ENCODE measurements around the gene SLPI.
A peak's percentile ranks its signal among the peaks of the same experiment; 100 is the strongest.

The SLPI gene, protein sequence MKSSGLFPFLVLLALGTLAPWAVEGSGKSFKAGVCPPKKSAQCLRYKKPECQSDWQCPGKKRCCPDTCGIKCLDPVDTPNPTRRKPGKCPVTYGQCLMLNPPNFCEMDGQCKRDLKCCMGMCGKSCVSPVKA

DNA sequence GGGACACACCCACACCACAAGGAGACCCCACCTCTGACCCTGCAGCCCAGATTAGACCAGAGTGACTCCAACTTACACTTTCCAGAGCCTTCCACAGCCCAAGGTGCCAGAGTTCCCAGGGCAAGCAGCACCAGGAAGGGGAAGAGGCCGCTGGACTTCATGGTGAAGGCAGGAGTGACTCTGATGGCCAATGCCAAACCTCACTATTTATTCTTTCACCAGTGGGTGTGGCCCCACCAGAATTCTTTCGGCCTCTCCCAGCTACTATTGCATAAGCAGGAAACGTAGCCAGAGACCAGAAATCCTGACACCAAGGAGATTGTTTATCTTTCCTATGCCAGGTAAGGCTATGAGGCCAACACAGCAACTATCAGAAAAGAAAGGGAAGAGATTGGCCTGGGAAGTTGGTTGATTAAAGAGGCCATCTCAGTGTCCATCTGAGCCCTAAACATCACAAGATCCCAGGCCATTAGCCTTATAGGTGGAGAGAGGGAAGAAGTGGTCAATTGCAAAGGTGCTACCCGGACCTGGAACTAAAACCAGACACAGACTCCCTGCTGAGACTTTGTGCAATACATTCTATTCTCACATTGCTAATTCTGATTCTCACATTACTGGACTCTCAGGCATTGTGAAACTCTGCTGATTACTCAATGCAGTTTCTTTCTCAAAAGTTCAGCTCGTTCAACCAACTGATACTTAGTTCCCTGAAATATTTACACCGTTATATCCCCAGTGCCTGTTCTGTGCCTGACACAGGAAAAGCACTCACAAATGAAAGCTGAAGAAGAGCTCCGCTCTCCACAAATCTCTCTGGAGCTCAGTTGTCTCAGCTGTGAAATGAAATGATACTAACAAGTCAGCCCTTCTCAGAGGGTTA lies at the start of gene SLPI:
Gene SLPI, minus strand, starts transcription at position 182 of the 880 bp plus-strand sequence. Its CDS starts 21 bp downstream, at position 161.
- peak; percentile 90 for DNase-seq

DNA sequence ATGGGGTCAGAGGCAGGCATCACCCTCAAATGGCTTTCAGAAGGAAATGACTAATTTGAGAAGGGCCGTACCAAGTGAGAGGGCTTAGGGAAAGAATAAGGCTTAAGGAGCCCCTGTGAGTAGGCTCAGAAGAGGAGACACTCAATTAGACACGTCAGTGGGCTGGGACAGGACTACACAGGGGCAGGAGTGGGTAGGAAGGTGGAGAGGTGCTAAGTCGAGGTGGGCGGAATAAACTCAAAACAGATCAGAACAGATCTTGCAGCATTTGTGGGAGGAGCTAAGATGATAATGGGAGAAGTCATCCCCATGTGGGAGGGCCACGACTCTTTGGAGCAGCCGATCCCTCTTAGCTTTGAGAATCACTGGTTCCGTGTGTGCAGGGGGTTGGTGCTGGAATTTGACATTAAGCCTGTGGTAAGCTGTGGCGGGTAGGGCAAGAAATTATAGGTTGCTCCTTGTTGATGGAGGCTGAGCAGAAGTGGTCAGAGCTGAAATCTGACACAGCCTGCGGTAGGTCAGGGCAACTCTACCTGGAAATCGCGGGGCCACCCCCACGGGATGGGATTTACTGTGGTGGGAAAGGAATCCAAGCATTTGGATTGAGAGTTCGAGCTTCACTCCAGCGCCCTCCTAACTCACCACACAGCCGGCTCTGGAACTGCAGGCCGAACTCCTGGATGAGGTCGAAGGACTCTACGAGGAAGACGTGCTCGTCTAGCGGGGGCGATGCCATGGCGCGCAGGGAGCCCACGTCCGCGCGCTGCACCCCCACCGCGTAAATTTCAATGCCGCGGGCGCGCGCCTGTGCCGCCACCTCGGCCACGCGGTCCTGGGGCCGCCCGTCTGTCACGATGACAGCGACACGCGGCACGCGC lies 49.5 kb upstream of the SLPI start:
- DNase-seq = no peak

DNA sequence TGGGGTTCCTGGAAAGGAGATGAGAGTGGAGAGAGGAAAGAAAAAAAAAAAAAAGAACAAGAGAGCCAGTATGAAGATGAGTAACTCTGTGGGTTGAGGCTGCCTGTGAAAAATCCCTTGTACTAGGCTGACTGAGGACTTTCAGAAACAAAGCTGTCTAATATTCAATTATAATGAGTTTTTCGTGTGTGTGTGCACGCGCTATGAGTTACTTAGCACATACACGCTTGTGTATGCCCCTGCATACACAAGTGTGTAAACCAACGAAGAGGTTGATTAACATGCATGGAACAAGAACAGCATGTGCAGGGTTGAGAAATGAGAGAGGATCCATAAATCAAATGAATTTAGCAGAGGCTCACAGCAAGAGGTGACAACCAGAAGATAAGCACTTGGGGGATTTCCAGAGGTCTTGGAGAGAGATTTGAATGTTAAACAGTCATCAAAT lies 47.5 kb upstream of the SLPI start:
- no peak for DNase-seq

DNA sequence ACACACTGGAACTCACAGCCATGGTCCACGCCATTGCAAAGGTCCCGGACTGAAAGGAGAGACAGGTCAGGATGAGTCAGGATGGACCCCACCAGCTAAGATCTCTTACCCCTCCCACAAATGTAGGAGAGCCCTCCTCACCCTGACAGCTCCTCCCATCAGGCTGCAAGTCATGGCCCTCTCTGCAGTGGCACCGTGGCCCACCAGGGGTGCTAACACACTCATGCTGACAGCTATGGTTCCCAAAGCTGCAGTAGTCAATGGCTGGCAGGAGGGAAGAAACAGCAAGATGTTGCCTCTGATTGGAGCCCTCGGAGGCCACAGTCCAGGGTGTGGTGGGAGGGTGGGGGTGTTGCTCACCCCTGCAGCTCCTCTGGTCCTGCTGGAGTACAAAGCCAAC lies 46.6 kb upstream of the SLPI start:
- peak; percentile 34 for DNase-seq

DNA sequence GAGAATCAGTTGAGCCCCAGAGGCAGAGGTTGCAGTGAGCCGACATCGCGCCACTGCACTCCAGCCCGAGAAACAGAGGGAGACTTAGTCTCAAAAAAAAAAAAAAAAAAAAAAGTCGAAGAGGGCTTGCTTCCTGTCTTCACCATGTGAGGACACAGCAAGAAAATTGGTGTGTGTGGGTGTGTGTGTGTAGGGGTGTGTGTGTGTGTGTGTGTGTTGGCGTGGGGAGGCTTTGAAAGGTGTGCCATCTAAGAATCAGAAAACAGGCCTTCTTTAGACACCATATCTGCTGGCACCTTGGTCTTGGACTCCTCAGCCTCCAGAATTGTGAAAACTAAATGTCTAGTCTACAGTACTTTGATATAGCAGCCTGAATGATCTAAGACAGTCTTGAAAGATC lies 45.4 kb upstream of the SLPI start:
- DNase-seq = no peak

DNA sequence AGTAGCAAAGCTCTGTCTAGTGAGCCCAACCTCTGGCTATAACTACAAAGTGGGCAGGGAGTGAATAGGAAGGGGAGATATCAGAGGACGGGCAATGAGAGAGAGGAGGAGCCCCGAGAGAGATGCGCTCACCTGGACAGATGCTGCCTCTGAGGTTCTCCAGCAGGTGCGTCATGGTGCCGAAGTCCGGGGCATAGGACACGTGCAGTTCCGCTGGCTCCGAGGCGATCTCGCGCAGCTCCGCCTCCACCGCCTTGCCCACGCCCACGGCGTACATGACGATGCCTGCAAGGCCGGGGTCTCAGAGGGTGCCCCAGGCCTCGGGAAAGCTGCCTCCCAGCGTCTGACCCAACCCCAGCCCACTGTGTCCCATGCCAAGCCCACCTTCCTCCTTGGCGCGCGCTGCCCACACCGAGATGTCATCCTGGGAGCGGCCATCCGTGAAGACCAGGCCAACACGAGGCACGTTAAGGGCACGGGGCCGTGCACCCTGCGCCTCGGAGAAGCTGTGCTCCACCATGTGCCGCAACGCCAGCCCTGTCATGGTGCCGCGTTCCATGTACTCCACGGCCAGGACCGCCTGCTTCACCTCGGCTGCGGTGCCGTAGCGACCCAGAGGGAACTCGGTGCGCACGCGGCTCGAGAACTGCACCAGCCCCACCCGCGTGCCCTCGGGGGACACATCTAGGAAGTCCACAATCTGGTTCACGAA lies 43.6 kb upstream of the SLPI start:
- no peak for DNase-seq

DNA sequence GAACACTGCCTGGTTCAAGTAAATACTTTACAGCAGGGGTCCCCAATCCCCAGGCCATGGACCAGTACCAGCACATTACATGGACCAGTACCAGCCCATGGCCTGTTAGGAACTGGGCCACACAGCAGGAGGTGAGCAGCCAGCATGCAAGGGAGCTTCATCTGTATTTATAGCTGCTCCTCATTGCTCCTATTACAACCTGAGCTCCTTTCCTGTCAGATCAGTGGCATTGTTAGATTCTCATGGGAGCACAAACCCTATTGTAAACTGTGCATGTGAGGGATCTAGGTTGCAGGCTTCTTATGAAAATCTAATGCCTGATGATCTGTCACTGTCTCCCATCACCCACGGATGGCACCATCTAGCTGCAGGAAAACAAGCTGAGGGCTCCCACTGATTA lies 40.3 kb upstream of the SLPI start:
- DNase-seq = no peak

DNA sequence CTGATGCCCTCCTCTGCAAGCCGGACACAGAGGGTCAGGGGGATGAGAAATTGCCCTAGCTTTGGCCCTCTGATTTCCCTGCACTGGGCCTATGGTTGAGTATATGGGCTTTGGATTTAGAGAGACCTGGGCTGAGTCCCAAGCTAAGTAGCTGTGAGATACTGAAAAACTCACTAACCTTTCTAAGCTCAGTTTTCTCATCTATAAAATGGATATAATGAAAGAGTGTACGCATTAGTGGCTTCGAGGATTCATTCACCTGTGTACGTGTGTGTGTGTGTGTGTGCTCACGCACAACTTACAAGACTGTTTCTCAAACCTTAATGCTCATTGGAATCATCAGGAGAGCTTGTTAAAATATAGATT lies 39.6 kb upstream of the SLPI start:
- DNase-seq = no peak

DNA sequence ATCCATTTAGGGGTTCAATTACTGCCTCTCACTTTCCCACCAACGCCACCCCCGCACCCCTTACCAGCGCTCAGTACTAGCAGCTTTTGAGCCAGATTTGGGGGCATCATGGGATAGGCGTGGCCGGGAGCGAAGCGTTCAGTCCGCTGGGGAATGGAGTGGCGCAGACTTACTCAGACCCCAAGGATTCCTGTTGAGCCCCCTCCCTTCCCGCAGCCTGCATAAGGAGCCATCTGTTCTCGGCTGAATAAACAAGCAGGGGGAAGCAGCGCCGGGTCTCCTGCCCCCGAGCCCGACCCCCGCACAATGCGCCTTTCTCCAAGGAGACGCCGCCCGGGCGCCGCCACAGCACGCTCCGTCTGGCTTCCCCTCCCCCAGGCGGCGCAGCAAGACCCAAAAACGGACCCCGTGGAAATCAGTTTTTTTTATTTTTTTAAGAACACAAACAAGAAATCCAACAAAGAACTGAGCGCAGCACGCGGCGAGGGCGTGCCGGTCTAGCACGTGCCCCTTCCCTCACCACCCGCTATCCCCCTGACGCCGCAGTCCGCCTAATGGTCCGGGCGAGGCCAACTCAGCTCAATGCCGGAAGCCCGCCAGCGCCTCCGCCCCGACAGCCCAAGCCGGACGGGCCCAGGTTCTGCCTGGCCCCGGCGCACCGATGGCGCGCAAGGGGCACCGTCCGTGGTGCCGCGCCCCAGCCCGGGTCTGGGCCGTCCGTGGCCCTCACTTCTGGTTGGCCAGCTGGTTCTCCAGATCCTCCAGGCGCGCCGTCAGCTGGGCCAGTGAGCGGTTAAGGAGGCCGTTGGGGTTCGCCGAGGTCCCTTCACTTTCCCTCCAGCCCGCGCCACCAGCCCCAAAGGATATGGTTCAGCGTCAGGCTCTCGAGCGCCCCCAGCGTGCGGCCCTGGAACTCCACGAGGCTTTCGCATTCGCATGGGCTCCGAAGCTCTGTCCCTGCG lies 39.0 kb upstream of the SLPI start:
- peak; percentile 91 for DNase-seq

DNA sequence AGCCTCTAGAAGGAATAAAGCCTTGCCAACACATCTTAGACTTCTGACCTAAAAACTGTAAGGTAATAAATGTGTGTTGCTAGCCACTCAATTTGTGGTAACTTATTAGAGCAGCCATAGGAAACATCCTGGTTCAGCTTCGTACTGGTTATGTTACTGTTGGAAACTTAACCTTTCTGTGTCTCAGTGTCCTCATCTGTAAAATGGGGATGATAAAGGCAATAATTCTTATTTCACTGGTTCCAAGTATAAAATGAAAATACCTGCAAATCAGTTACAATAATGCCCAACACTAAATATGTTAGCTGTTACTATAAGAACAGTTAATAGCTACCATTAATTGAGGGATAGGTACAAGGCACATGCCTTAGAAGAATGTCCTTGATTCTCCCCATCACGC lies 38.0 kb upstream of the SLPI start:
- DNase-seq = no peak

DNA sequence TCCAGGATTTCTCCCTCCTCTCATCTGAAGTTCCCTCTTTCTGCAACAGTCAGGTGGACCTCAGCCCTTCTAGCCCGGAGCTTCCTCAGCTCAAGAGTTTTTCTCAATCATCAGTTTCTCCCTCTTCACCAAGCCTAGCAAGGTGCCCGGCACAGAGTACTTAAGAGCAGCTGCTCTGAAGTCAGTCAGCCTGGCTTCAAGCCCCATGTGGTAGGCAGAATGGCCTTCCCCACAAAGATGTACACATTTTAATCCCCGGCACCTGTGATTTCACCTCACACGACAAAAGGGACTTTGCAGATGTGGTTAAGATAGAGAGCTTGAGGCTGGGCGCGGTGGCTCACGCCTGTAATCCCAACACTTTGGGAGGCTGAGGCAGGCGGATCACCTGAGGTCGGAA lies 37.2 kb upstream of the SLPI start:
- DNase-seq = no peak

DNA sequence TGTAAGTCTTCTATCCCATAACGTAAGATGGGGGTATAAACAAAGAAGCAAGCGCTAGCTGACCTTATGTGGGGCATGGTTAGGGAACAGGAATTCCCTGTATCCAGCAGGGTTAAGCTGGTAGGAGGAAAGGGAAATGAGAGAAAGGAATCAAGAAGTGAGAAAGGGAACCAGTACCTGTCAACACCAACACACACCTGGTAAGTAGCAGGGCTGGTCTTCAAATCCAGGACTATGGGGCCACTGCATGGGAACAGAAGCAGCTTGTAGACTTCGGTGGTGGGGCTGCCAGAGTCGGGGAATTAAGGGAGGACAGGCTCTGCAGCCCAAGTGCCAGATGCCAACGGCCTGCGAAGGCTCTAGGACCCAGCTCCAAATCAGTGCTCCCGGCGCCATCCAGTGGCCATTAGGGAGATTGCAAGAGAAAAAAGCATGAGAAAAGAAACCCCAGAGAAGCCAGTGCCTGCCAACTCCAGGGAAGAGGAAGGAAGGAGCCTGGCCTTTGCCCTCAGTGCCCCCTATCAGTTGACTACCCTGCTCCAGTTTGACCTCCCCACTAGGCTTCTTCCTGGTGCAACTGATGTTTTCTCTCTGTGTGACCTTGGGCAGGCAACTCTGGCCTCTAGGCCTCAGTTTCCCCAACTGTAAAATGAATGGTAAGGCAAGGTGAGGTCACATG lies 36.5 kb upstream of the SLPI start:
- peak; percentile 87 for DNase-seq

DNA sequence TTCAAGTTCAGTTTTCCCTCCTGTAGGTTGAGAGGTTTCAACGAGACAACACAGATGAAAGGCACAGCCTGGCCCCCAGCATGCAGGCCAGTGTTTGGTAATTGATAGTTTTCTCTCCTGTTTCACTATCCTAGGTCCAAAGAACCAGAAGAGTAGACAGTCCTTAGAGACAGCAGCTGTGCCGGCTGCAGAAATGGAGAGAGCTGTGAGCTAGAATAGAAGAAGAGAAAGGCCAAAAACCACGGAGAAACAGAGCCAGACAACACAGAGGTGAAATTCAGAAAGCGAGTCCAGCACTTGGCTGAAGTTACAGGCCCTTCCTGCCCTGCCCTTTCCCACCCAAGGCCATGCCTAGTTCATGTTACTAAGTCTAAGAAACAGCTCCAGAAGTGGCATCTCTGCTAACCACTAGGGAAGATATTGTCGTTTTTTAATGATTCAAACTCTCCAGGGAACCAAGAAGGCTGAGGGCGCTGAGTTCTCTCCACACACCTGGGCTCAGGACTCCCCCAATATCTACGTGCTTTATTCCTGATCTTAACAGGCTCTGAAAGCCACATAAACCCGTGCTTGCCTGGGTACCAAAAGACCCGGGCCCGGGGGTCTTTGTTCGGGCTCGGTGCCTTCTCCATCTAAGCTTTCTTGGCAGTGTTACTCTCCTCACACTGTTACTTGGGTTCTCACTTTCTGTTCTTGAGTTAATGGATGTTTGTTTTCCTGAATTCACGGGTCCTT lies 35.7 kb upstream of the SLPI start:
- no peak for DNase-seq

DNA sequence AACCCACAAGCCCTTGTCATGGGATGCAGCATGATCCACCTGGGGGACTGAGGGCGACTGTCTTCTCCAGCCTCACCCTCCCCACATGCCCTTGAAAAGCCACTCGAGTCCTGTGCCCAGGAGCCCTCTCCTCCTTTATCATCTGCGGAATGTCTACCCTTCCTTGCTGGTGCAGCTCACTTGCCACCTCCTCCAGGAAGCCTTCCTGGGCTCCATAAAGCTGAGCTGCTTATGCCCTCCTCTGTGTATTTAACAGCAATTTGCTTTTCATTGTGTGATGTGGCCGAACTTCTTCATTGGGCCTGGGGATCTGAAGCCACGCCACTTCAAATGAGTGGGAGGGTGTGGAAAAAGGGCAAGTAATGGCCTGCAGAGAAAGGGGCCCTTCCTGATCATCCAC lies 34.5 kb upstream of the SLPI start:
- DNase-seq = no peak

DNA sequence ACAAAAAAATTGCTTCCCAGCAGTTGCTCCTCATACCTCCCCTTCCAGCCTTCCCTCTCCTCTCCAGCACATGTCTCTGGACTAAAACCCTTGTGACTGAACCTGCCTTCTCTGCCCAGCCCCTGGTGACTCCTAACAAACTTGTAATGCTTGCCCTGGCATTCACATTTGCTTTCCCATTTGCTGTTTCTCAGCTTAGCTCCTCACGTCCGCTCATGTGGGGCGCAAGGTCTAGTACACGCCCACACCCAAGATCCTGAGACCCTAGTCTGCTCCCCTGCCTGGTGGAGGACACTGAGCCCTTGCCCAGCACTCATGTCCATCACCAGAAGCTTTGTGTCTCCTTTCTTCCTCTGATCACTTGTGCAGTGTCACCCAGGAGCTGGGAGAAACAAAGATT lies 34.0 kb upstream of the SLPI start:
- DNase-seq = no peak

DNA sequence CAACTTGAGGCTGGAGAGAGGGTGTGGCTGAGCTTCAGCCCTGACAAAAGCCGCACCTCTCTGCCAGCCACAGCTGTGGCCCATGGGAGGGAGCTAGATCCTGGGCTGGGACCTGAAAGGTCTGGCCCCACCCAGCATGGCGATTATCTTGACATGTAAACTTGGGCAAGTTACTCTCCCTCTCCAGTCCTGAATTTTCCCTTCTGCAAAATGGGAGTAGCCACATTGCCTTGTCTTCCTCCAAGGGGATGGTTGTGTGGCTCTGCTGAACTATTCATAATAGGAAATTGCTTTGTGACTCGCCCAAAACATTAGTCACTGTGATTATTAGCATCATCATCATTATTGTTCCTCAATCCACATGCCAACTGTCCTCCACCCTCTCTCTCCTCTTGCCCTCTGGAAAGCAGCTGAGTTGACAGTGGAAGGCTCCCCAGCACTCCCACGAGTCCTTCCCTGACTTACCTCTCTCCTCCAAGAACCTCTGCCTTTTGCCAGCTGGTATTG lies 29.2 kb upstream of the SLPI start:
- peak; percentile 49 for DNase-seq

DNA sequence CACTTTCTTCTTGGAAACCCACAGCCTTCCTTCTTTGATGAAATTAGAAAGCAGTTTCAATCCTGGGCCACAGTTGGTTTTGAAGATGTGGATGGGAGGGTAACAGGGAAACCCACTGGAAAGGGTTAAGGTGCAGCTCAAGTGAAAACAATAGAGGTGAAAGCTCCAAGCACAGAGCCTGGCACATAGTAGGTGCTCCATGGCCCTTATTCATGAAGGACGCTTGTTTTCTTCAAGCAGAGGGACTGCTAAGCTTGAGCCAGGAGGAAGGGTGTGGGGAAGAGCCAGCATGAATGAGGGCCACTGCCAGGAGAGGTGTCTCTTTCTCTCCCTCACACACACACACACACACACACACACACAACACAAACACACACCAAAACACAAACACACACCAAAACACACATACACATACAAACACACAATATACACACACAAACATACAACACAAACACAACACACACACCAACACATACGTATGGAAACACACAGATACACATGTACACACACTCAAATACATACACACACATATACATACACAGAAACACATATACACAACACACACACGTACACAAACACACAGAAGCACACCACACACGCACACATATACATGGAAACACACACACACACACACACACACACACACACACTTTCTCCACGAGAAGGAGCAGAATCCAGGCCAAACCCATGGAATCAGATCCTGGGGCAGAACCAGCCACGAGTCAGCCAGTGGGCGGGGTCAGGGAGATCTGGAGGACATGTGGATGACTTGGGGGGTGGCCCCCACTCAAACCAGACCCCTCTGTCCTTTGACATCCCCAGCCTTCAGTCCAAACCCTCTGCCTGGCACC lies 28.6 kb upstream of the SLPI start:
- DNase-seq = no peak

DNA sequence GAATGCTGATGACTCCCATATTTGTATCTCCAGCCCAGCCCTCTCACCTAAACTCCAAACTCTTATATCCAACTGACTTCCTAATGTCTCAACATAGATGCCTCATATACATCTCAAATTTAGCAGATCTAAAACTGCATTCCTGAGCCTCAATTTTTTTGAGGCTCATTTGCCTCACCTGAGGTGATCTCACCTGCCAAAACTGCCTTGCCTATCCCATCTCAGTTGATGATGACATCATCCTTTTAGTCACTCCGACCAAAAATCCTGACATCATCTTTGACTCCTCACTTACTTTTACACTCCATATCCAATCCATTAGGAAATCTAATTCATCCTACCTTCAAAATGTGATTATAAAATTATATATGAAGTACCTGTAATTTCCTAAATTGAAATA lies 25.6 kb upstream of the SLPI start:
- no peak for DNase-seq

DNA sequence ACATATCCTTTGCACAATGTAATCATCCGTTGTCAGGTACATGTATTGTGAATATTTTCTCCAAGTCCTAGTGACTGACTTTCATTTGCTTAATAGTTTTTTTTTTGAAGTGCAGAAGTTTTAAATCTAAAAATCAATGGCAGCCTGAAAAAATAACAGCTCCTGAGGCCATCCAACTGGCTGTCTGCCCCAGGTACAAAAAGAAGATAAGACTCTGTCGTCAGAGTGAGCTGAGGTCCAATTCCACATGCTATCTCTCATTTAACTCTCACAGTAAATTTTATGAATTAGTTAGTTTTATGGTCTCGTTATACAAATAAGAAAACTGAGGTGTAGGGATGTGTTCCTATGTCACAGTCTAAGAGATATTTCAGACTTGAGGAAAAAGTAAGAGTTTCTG lies 21.0 kb upstream of the SLPI start:
- DNase-seq = no peak

Data from suppressor macrophage treated with lipopolysaccharide for 4 hours (primary cell).